HL-60/S4 (cell line): Measurements from ENCODE around the gene HSPA1A.
"Not testable (repeated sequence)": the region's sequence is repeated elsewhere in the genome, so short reads cannot be mapped to it uniquely, and the experiment has no call there.

Experiments
- in situ Hi-C: fragments of 300-500 bp; cut with MboI; formaldehyde crosslinking; loops from 2 replicates; pipeline ENCODE4 v1.14.3; 2022; ENCODE audit warnings: low sequenced_read_pairs

HSPA1A gene

GRCh38 chr6:31808599-31808998 is 6.7 kb upstream of the HSPA1A start:
- in situ Hi-C loops = not testable (repeated sequence)

- in situ Hi-C loops = no loop called here
Observed at GRCh38 chr6:31811645-31812044, 3.7 kb upstream of the HSPA1A start.

- in situ Hi-C loops = no loop called here
Observed at GRCh38 chr6:31813465-31813849, 1.9 kb upstream of the HSPA1A start.

GRCh38 chr6:31814677-31815024 is 692 bp upstream of the HSPA1A start:
- in situ Hi-C loops = no loop called here

GRCh38 chr6:31817133-31817928 is 2.0 kb downstream of the HSPA1A start:
- in situ Hi-C loops = not testable (repeated sequence)

GRCh38 chr6:31817929-31818511 is 2.7 kb downstream of the HSPA1A start:
- in situ Hi-C loops = not testable (repeated sequence)

GRCh38 chr6:31819871-31820299 is 4.5 kb downstream of the HSPA1A start:
- in situ Hi-C loops = no loop called here

GRCh38 chr6:31820399-31820798 is 5.1 kb downstream of the HSPA1A start:
- in situ Hi-C loops = not testable (repeated sequence)

- in situ Hi-C loops = no loop called here
Observed at GRCh38 chr6:31821301-31822035, 6.1 kb downstream of the HSPA1A start.

GRCh38 chr6:31822036-31822821 is 6.9 kb downstream of the HSPA1A start:
- in situ Hi-C loops = no loop called here

- in situ Hi-C loops = not testable (repeated sequence)
Observed at GRCh38 chr6:31823592-31824196, 8.4 kb downstream of the HSPA1A start.

GRCh38 chr6:31825553-31825952 is 10.2 kb downstream of the HSPA1A start:
- in situ Hi-C loops = no loop called here

- in situ Hi-C loops = no loop called here
Observed at GRCh38 chr6:31826793-31827285, 11.5 kb downstream of the HSPA1A start.

- in situ Hi-C loops = no loop called here
Observed at GRCh38 chr6:31827286-31828079, 12.1 kb downstream of the HSPA1A start, which contains the start of gene HSPA1B. Gene HSPA1B (plus strand): TSS chr6:31827738. CDS start chr6:31827951, 213 bp downstream.

- in situ Hi-C loops = no loop called here
Observed at GRCh38 chr6:31829633-31830283, 14.4 kb downstream of the HSPA1A start.

- in situ Hi-C loops = no loop called here
Observed at GRCh38 chr6:31830886-31831335, 15.6 kb downstream of the HSPA1A start.

GRCh38 chr6:31831350-31832215 is 16.2 kb downstream of the HSPA1A start:
- in situ Hi-C loops = no loop called here
